Measurements from ENCODE around the gene PGF. TPM values are rescaled to one million over a fixed set of nuclear protein-coding genes. Genes with fewer than 3 reads are reported as not detected.

The PGF gene
- total RNA-seq, 1 experiment from 2014 or later, result 6.4 TPM

DNA sequence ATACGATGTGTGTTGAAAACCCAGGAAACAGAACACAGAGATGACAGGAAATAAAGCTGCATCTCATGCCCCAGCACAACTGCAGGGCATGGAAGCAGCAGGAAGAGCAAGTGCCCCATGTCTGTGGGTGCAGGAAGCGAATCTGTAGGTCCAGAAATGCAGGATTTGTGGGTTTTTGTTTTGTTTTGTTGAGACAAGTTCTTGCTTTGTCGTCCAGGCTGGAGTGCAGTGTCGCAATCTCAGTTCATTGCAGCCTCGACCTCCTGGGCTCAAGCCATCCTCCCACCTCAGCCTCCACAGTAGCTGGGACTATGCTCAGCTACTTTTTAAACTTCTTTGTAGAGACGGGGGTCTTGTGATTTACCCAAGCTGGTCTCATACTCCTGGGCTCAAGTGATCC is 26.2 kb downstream of the PGF start:
- Histone ChIP-seq H3K4me2 (ENCODE audit: low read length) (no peak overlapping the region), H3K27me3 (ENCODE audit: insufficient read depth, low read length) (no peaks in the 10 kb centered on the region), H2AFZ (ENCODE audit: low read depth, low read length, poor library complexity, severe bottlenecking) (no peak overlapping the region), H3K4me1 (ENCODE audit: control insufficient read depth in 1 of 2, insufficient read depth in 2 of 2, low read length in 2 of 2) (no peaks in the 10 kb centered on the region), H3K36me3 (ENCODE audit: control insufficient read depth in 1 of 2, insufficient read depth in 2 of 2, low read length in 2 of 2) (no peaks in the 10 kb centered on the region), H3K9me3 (ENCODE audit: control insufficient read depth in 1 of 2, insufficient read depth in 1 of 2, low read depth in 1 of 2, low read length in 2 of 2) (no peaks in the 10 kb centered on the region), H3K9me2 (ENCODE audit: insufficient read depth) (no peaks in the 10 kb centered on the region), H4K20me1 (ENCODE audit: insufficient read depth) (no peaks in the 10 kb centered on the region), H3K79me2 (ENCODE audit: insufficient read depth, low read length) (no peaks in the 10 kb centered on the region), H3K27ac (ENCODE audit: low read depth, low read length) (no peak overlapping the region), H3K4me3 (replicated peaks in 1 of 2; ENCODE audit: low read depth in 1 of 2, low read length in 2 of 2) (no peak overlapping the region), H3K9ac (ENCODE audit: low read length) (no peak overlapping the region)
- no peak for DNase-seq (ENCODE audit: low read depth, low spot score)
- RAD21 ChIA-PET (ENCODE audit: low non-redundant PET in 1 of 2, low total read pairs in 2 of 2, uncharacterized antibody in 2 of 2, unreplicated experiment in 2 of 2), result no interaction called here
- CTCF ChIA-PET, result no interaction called here
- no peak for ATAC-seq
- no TSS peak for BruUV-seq (replicated peaks)
- intact Hi-C loops (cut with micrococcal nuclease), result no loop called here
- POLR2A ChIA-PET, result no interaction called here
- TF ChIP-seq TCF7L2 (IDR thresholded peaks at IDR 0.05; ENCODE audit: borderline replicate concordance, extremely low read depth, insufficient read depth, insufficient read length) (no peak), MAX (IDR thresholded peaks at IDR 0.05) (no peak), ZNF274 (IDR thresholded peaks at IDR 0.05; ENCODE audit: low read depth, low read length) (no peak), JUND (IDR thresholded peaks at IDR 0.05) (no peak), EZH2 (IDR thresholded peaks at IDR 0.05) (no peak), ATF3 (IDR thresholded peaks at IDR 0.05) (no peak), ZFX (IDR thresholded peaks at IDR 0.05) (no peak), CEBPB (IDR thresholded peaks at IDR 0.05; ENCODE audit: low read depth) (no peak), CTCF (IDR thresholded peaks at IDR 0.05 in 2 of 3, conservative IDR thresholded peaks at IDR 0.05 in 1 of 3; ENCODE audit: borderline replicate concordance in 1 of 3, insufficient read depth in 1 of 3, low read depth in 2 of 3, low read length in 2 of 3) (no peak), ELF1 (IDR thresholded peaks at IDR 0.05; ENCODE audit: borderline replicate concordance, low read depth) (no peak), FOSL1 (IDR thresholded peaks at IDR 0.05; ENCODE audit: low read depth) (no peak), CBX3 (IDR thresholded peaks at IDR 0.05; ENCODE audit: low read depth) (no peak)
